HepG2 (cell line): ENCODE results near the gene NUP153. TPM values are rescaled to one million over a fixed set of nuclear protein-coding genes. Genes with fewer than 3 reads are reported as not detected.

ENCODE experiments used
- CEBPB ChIP-seq: IDR thresholded peaks from 2 replicates; pipeline ENCODE4 v1.6.1; 2011; ENCODE audit warnings: low read depth, low read length, improper control_type of control experiment, borderline replicate concordance
- DPF2 ChIP-seq: sonication (generic); formaldehyde crosslinking; IDR thresholded peaks from 2 replicates; pipeline ENCODE4 v1.4.0; 2020; ENCODE audit warnings: mild to moderate bottlenecking, low read depth, missing genetic modification reagents, borderline replicate concordance
- KLF15 ChIP-seq: sonication (generic); formaldehyde crosslinking; IDR thresholded peaks from 2 replicates; pipeline ENCODE4 v1.8.1; 2023; ENCODE audit warnings: borderline replicate concordance, mild to moderate bottlenecking, inconsistent platforms, missing genetic modification reagents, mixed read lengths
- MYNN ChIP-seq: sonication (generic); formaldehyde crosslinking; IDR thresholded peaks from 2 replicates; pipeline ENCODE4 v1.4.0; 2020; ENCODE audit warnings: mild to moderate bottlenecking, low read depth, missing genetic modification reagents
- NCOA1 ChIP-seq: sonication (generic); formaldehyde crosslinking; IDR thresholded peaks from 2 replicates; pipeline ENCODE4 v1.9.0; 2021; ENCODE audit warnings: missing genetic modification reagents
- NR2F1 ChIP-seq, 2 experiments: fragments of 450-650 bp in 1 of 2; formaldehyde crosslinking in 1 of 2; IDR thresholded peaks; 2 replicates each; pipeline versions ENCODE4 v1.5.0 to v1.6.1; 2016 to 2020; ENCODE audit warnings: mild to moderate bottlenecking in 1 of 2, missing compliant biosample characterization in 1 of 2, missing genetic modification reagents in 1 of 2, moderate library complexity in 1 of 2
- PITX1 ChIP-seq: sonication (generic); formaldehyde crosslinking; IDR thresholded peaks from 2 replicates; pipeline ENCODE4 v1.5.1; 2020; ENCODE audit warnings: mild to moderate bottlenecking, missing genetic modification reagents
- PRPF4 ChIP-seq: fragments of 200-400 bp; formaldehyde crosslinking; IDR thresholded peaks from 2 replicates; pipeline ENCODE4 v1.6.1; 2016; ENCODE audit warnings: low read length, low read depth; ENCODE audit not compliant: poor library complexity, severe bottlenecking
- SMARCC2 ChIP-seq: fragments of 450-650 bp; IDR thresholded peaks from 2 replicates; pipeline ENCODE4 v1.6.1; 2017; ENCODE audit warnings: antibody characterized with exemption, mild to moderate bottlenecking
- SUZ12 ChIP-seq: fragments of 150-350 bp; IDR thresholded peaks from 2 replicates; pipeline ENCODE4 v1.6.1; 2014; ENCODE audit warnings: low read depth, low read length
- YY1 ChIP-seq: IDR thresholded peaks from 2 replicates; pipeline ENCODE4 v1.6.1; 2011; ENCODE audit warnings: low read length, low read depth, moderate library complexity, mild to moderate bottlenecking; ENCODE audit not compliant: insufficient read depth, insufficient replicate concordance
- ZNF10 ChIP-seq: sonication (generic); formaldehyde crosslinking; IDR thresholded peaks from 2 replicates; pipeline ENCODE4 v1.4.0; 2020; ENCODE audit warnings: mild to moderate bottlenecking, low read depth, missing genetic modification reagents, borderline replicate concordance
- ZNF367 ChIP-seq: sonication (generic); formaldehyde crosslinking; IDR thresholded peaks from 2 replicates; pipeline ENCODE4 v1.4.0; 2020; ENCODE audit warnings: missing genetic modification reagents, borderline replicate concordance
- ZNF577 ChIP-seq: sonication (generic); formaldehyde crosslinking; IDR thresholded peaks from 2 replicates; pipeline ENCODE4 v1.4.0; 2020; ENCODE audit warnings: mild to moderate bottlenecking, low read depth, missing genetic modification reagents, borderline replicate concordance
- ZNF713 ChIP-seq: sonication (generic); formaldehyde crosslinking; IDR thresholded peaks from 2 replicates; pipeline ENCODE4 v1.4.0; 2020; ENCODE audit warnings: mild to moderate bottlenecking, missing genetic modification reagents
- ZSCAN30 ChIP-seq: sonication (generic); formaldehyde crosslinking; IDR thresholded peaks from 2 replicates; pipeline ENCODE4 v1.5.0; 2020; ENCODE audit warnings: mild to moderate bottlenecking, missing genetic modification reagents
- polyA plus RNA-seq, 8 experiments: library from polyadenylated mRNA; depleted of rRNA in 3 of 8; stranded (reverse) in 7 of 8; unstranded in 1 of 8; fragments of >200 nt; fragmentation: Illumina TruSeq in 4 of 8; extraction: Trizol in 4 of 8; gene quantifications; 2 replicates each; pipeline versions ENCODE4 v1.2.1 to v1.2.3, GENCODE V29; 2011 to 2016; ENCODE audit warnings: low read depth in 4 of 8, missing spikeins in 1 of 8, mixed read lengths in 1 of 8; ENCODE audit not compliant: insufficient read depth in 1 of 8
- total RNA-seq, 5 experiments: library from RNA; depleted of rRNA; stranded (reverse); fragments of >200 nt; fragmentation: Illumina TruSeq; extraction: Trizol; gene quantifications; 2 replicates each; pipeline ENCODE4 v1.2.3, GENCODE V29; 2016; ENCODE audit warnings: low read depth in 1 of 5
- TF ChIP-seq, protein P1 (sequence below): sonication (generic); formaldehyde crosslinking; IDR thresholded peaks from 2 replicates; pipeline ENCODE4 v1.5.0; 2020; ENCODE audit warnings: missing genetic modification reagents
- TF ChIP-seq, protein P2 (sequence below): sonication (generic); formaldehyde crosslinking; conservative IDR thresholded peaks from 2 replicates; pipeline ENCODE4 v1.5.0; 2020; ENCODE audit warnings: missing genetic modification reagents
- TF ChIP-seq, protein P3 (sequence below): sonication (generic); formaldehyde crosslinking; IDR thresholded peaks from 2 replicates; pipeline ENCODE4 v1.5.0; 2020; ENCODE audit warnings: mild to moderate bottlenecking, missing genetic modification reagents, borderline replicate concordance
- TF ChIP-seq, protein P4 (sequence below): sonication (generic); formaldehyde crosslinking; IDR thresholded peaks from 2 replicates; pipeline ENCODE4 v1.4.0; 2020; ENCODE audit warnings: mild to moderate bottlenecking, missing genetic modification reagents

The NUP153 gene
- total and polyA plus RNA-seq, 2 of the 13 experiments (the other 11 are each of a cell fraction or from before 2014, with no cell fraction given), result 29.8 to 55.2 TPM

GRCh38 chr6:17600527-17601385 is 106.0 kb downstream of the NUP153 start (continued):
- TF ChIP-seq, protein P1, sequence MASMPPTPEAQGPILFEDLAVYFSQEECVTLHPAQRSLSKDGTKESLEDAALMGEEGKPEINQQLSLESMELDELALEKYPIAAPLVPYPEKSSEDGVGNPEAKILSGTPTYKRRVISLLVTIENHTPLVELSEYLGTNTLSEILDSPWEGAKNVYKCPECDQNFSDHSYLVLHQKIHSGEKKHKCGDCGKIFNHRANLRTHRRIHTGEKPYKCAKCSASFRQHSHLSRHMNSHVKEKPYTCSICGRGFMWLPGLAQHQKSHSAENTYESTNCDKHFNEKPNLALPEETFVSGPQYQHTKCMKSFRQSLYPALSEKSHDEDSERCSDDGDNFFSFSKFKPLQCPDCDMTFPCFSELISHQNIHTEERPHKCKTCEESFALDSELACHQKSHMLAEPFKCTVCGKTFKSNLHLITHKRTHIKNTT, result no peak
- no peak for TF ChIP-seq SUZ12
- TF ChIP-seq NCOA1 (CRISPR knock-in tag), result 0 out of 2 replicates have a peak, but pooled peaks have one; percentile 67
- TF ChIP-seq YY1, result no peak
- no peak for TF ChIP-seq CEBPB
- TF ChIP-seq, protein P2, sequence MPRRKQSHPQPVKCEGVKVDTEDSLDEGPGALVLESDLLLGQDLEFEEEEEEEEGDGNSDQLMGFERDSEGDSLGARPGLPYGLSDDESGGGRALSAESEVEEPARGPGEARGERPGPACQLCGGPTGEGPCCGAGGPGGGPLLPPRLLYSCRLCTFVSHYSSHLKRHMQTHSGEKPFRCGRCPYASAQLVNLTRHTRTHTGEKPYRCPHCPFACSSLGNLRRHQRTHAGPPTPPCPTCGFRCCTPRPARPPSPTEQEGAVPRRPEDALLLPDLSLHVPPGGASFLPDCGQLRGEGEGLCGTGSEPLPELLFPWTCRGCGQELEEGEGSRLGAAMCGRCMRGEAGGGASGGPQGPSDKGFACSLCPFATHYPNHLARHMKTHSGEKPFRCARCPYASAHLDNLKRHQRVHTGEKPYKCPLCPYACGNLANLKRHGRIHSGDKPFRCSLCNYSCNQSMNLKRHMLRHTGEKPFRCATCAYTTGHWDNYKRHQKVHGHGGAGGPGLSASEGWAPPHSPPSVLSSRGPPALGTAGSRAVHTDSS, result 0 out of 2 replicates have a peak, but pooled peaks have one; percentile 57
- peak; percentile 75; the same call in 1 of the 2 replicates for TF ChIP-seq KLF15 (CRISPR knock-in tag)
- no peak for TF ChIP-seq ZNF713 (CRISPR knock-in tag)
- TF ChIP-seq DPF2 (CRISPR knock-in tag), result no peak
- no peak for TF ChIP-seq SMARCC2
- TF ChIP-seq ZNF10, result no peak
- TF ChIP-seq, protein P3, sequence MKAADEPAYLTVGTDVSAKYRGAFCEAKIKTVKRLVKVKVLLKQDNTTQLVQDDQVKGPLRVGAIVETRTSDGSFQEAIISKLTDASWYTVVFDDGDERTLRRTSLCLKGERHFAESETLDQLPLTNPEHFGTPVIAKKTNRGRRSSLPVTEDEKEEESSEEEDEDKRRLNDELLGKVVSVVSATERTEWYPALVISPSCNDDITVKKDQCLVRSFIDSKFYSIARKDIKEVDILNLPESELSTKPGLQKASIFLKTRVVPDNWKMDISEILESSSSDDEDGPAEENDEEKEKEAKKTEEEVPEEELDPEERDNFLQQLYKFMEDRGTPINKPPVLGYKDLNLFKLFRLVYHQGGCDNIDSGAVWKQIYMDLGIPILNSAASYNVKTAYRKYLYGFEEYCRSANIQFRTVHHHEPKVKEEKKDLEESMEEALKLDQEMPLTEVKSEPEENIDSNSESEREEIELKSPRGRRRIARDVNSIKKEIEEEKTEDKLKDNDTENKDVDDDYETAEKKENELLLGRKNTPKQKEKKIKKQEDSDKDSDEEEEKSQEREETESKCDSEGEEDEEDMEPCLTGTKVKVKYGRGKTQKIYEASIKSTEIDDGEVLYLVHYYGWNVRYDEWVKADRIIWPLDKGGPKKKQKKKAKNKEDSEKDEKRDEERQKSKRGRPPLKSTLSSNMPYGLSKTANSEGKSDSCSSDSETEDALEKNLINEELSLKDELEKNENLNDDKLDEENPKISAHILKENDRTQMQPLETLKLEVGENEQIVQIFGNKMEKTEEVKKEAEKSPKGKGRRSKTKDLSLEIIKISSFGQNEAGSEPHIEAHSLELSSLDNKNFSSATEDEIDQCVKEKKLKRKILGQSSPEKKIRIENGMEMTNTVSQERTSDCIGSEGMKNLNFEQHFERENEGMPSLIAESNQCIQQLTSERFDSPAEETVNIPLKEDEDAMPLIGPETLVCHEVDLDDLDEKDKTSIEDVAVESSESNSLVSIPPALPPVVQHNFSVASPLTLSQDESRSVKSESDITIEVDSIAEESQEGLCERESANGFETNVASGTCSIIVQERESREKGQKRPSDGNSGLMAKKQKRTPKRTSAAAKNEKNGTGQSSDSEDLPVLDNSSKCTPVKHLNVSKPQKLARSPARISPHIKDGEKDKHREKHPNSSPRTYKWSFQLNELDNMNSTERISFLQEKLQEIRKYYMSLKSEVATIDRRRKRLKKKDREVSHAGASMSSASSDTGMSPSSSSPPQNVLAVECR (CRISPR knock-in tag), result peak; percentile 81
- TF ChIP-seq PRPF4, result no peak
- 0 out of 2 replicates have a peak, but pooled peaks have one; percentile 31 for TF ChIP-seq PITX1 (CRISPR knock-in tag)
- no peak for TF ChIP-seq ZNF577 (CRISPR knock-in tag)
- no peak for TF ChIP-seq ZSCAN30 (CRISPR knock-in tag)
- TF ChIP-seq MYNN (CRISPR knock-in tag), result no peak
- TF ChIP-seq, protein P4, sequence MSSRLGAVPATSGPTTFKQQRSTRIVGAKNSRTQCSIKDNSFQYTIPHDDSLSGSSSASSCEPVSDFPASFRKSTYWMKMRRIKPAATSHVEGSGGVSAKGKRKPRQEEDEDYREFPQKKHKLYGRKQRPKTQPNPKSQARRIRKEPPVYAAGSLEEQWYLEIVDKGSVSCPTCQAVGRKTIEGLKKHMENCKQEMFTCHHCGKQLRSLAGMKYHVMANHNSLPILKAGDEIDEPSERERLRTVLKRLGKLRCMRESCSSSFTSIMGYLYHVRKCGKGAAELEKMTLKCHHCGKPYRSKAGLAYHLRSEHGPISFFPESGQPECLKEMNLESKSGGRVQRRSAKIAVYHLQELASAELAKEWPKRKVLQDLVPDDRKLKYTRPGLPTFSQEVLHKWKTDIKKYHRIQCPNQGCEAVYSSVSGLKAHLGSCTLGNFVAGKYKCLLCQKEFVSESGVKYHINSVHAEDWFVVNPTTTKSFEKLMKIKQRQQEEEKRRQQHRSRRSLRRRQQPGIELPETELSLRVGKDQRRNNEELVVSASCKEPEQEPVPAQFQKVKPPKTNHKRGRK (CRISPR knock-in tag), result no peak
- no peak for TF ChIP-seq NR2F1 (CRISPR knock-in tag; IDR thresholded peaks at IDR 0.05)
- TF ChIP-seq ZNF367 (CRISPR knock-in tag), result no peak
